ENCODE measurements around the gene MID1.

The MID1 gene

GRCh38 chrX:10549280-10549679 lies 71.1 kb downstream of the MID1 start:
- Mint-ChIP-seq H3K4me3 (no peak overlapping the region), H3K4me1 (no peaks in the 10 kb centered on the region), H3K36me3 (no peaks in the 10 kb centered on the region), H3K27ac (no peak overlapping the region), H3K9me3 (no peaks in the 10 kb centered on the region), H3K27me3 (no peaks in the 10 kb centered on the region)
- ATAC-seq (ENCODE audit: low read depth) = no peak
- DNase-seq (ENCODE audit: low spot score in 2 of 2) = no peak

GRCh38 chrX:10548688-10549087 lies 71.7 kb downstream of the MID1 start:
- no peak for DNase-seq (ENCODE audit: low spot score in 2 of 2)
- Mint-ChIP-seq H3K36me3 (no peaks in the 10 kb centered on the region), H3K27ac (no peak overlapping the region)

GRCh38 chrX:10545882-10546281 lies 74.5 kb downstream of the MID1 start:
- H3K27ac Mint-ChIP-seq = no peak overlapping the region
- H3K9me3 Mint-ChIP-seq = no peaks in the 10 kb centered on the region
- no peak for ATAC-seq (ENCODE audit: low read depth)

More at GRCh38 chrX:10548688-10549087, 71.7 kb downstream of the MID1 start:
- ATAC-seq (ENCODE audit: low read depth) = no peak
- Mint-ChIP-seq H3K4me3 (no peak overlapping the region), H3K9me3 (no peaks in the 10 kb centered on the region), H3K4me1 (no peaks in the 10 kb centered on the region), H3K27me3 (no peaks in the 10 kb centered on the region)

DNA sequence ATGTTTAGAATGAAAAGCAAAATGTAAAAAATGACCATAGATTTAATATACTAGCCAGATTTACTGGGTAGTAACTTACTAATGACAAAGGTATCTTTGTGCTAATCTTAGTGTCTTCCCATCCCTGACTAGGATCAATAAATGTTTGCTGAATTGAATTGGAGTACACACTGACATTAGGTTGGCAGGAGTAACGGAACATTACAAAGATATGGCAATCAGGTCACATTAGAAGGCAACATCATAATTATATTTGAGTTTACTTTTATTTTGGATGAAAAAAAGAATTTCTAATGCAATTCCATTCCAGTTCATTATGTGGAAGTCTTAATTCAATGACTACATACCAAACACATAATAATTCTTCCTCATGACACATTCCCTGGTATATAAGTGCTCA lies 77.8 kb downstream of the MID1 start:
- Mint-ChIP-seq H3K36me3 (no peaks in the 10 kb centered on the region), H3K4me3 (no peak overlapping the region), H3K4me1 (no peaks in the 10 kb centered on the region), H3K27ac (no peak overlapping the region), H3K27me3 (no peaks in the 10 kb centered on the region), H3K9me3 (no peaks in the 10 kb centered on the region)
- no peak for ATAC-seq (ENCODE audit: low read depth)
- DNase-seq (ENCODE audit: low spot score in 2 of 2) = no peak

More at GRCh38 chrX:10545882-10546281, 74.5 kb downstream of the MID1 start:
- H3K4me1 Mint-ChIP-seq = no peaks in the 10 kb centered on the region
- no peaks in the 10 kb centered on the region for H3K36me3 Mint-ChIP-seq
- H3K4me3 Mint-ChIP-seq = no peak overlapping the region
- no peak for DNase-seq (ENCODE audit: low spot score in 2 of 2)
- H3K27me3 Mint-ChIP-seq = no peaks in the 10 kb centered on the region

DNA sequence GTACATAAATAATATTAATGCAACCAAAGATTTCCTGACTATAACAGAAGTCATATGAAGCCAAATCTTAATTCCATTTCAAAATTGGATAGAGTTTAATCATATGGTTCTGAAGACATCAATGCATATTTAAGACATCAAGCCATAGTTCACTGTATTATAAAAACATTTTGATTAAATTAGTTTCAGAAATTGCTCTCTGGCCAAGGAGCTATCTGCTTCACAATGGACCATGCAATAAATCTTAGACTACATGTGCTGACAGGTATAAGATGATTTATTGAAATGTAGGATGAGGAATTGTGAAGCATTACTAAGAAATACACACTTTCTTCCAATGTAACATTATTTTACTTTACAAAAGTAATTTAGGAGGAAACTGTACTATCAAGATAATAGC lies 81.6 kb downstream of the MID1 start:
- Mint-ChIP-seq H3K27me3 (no peaks in the 10 kb centered on the region), H3K9me3 (no peaks in the 10 kb centered on the region), H3K27ac (no peak overlapping the region), H3K36me3 (no peaks in the 10 kb centered on the region), H3K4me1 (no peaks in the 10 kb centered on the region), H3K4me3 (no peak overlapping the region)
- ATAC-seq (ENCODE audit: low read depth) (no peak), DNase-seq (ENCODE audit: low spot score in 2 of 2) (no peak)

GRCh38 chrX:10537308-10537707 lies 83.1 kb downstream of the MID1 start:
- Mint-ChIP-seq H3K27ac (no peak overlapping the region), H3K27me3 (no peaks in the 10 kb centered on the region), H3K36me3 (no peaks in the 10 kb centered on the region), H3K4me3 (no peak overlapping the region), H3K4me1 (no peaks in the 10 kb centered on the region), H3K9me3 (no peaks in the 10 kb centered on the region)
- DNase-seq (ENCODE audit: low spot score in 2 of 2) (no peak), ATAC-seq (ENCODE audit: low read depth) (no peak)

- no peak overlapping the region for H3K4me3 Mint-ChIP-seq
- no peaks in the 10 kb centered on the region for H3K36me3 Mint-ChIP-seq
- ATAC-seq (ENCODE audit: low read depth) (no peak), DNase-seq (ENCODE audit: low spot score in 2 of 2) (no peak)
- no peak overlapping the region for H3K27ac Mint-ChIP-seq
- no peaks in the 10 kb centered on the region for H3K4me1 Mint-ChIP-seq
- no peaks in the 10 kb centered on the region for H3K27me3 Mint-ChIP-seq
- no peaks in the 10 kb centered on the region for H3K9me3 Mint-ChIP-seq
Observed at GRCh38 chrX:10536744-10537143, 83.6 kb downstream of the MID1 start.

DNA sequence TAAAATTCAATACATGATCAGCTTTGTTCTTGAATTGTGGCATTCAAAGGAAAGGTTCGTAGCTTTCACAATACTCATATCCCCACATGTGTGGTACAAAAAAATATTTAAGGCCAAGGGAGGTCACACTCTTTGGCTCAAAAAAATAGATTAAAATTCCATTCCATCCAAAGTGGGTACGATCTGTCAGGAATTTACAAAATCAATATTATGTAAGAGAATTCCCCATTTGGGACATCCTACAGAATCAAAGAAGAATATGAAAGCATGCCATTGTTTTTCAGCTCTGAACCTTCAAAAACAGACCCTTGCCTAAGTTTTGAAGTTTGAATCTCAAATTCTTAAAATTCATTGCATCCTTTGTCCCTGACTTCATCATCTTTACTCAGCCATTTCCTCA lies 85.8 kb downstream of the MID1 start:
- Mint-ChIP-seq H3K27me3 (no peaks in the 10 kb centered on the region), H3K4me1 (no peaks in the 10 kb centered on the region), H3K4me3 (no peak overlapping the region), H3K9me3 (no peaks in the 10 kb centered on the region), H3K36me3 (no peaks in the 10 kb centered on the region), H3K27ac (no peak overlapping the region)
- no peak for DNase-seq (ENCODE audit: low spot score in 2 of 2)
- no peak for ATAC-seq (ENCODE audit: low read depth)

DNA sequence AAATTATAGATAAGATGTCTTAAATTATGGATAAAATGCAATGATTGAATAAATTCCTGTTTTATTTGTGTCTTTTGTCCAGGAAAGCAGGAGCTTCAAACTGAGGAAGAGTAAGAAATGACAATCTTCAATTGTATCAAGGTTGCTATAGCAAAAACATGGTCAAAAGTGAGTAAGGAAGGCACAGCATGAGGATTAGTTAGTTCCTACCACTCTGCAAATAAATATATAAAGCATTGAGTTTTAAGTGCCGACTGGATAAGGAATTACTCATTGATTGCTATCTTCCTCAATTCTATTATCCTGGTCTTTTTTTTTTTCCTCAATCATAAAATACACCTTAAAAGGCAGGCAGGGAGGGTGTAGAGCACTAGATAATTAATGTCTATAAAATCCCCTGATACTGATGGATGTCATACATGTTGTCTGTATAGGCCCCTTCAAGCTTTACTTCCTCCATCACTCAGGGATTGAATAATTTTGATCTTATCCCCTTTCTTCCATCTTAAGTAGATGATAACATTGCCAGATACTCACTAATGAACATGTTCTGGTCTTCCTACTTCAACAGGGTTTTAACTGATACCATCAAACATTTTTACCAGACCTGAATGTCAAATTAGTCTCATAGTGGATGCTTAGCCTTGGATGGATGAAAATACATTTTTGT lies 86.6 kb downstream of the MID1 start:
- Mint-ChIP-seq H3K36me3 (no peaks in the 10 kb centered on the region), H3K9me3 (no peaks in the 10 kb centered on the region), H3K4me3 (no peak overlapping the region), H3K27me3 (peaks cover 2% of the 10 kb centered on the region), H3K4me1 (no peaks in the 10 kb centered on the region), H3K27ac (no peak overlapping the region)
- no peak for DNase-seq (ENCODE audit: low spot score in 2 of 2)
- no peak for ATAC-seq (ENCODE audit: low read depth)

GRCh38 chrX:10531927-10532326 lies 88.5 kb downstream of the MID1 start:
- Mint-ChIP-seq H3K9me3 (no peaks in the 10 kb centered on the region), H3K27ac (no peak overlapping the region)
- no peak for DNase-seq (ENCODE audit: low spot score in 2 of 2)

DNA sequence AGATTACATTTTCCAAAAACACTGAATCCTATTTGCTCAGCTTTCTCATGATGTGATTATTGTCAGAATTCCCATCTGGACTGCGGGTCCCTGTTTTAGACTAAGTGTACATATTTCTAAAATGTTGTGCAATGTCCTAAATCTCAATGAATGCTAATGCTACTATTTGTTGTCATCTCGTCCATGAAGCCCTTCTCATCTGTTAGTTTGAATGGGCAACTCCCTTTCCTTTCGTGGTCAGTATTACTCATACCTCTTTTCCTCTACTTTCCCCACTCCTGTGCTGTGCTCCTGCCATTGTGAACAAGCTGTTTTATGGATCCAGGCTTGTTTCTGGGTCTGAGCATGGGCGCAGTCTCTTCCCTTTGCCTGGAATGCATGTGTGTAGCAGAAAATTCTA lies 91.0 kb downstream of the MID1 start:
- Mint-ChIP-seq H3K4me3 (no peak overlapping the region), H3K27ac (no peak overlapping the region), H3K9me3 (no peaks in the 10 kb centered on the region), H3K27me3 (peaks cover 8% of the 10 kb centered on the region), H3K36me3 (no peaks in the 10 kb centered on the region), H3K4me1 (no peaks in the 10 kb centered on the region)
- DNase-seq (ENCODE audit: low spot score in 2 of 2) (no peak), ATAC-seq (ENCODE audit: low read depth) (no peak)

More at GRCh38 chrX:10531927-10532326, 88.5 kb downstream of the MID1 start:
- H3K4me3 Mint-ChIP-seq = no peak overlapping the region
- H3K36me3 Mint-ChIP-seq = no peaks in the 10 kb centered on the region
- no peaks in the 10 kb centered on the region for H3K4me1 Mint-ChIP-seq
- H3K27me3 Mint-ChIP-seq = peaks cover 5% of the 10 kb centered on the region
- ATAC-seq (ENCODE audit: low read depth) = no peak

DNA sequence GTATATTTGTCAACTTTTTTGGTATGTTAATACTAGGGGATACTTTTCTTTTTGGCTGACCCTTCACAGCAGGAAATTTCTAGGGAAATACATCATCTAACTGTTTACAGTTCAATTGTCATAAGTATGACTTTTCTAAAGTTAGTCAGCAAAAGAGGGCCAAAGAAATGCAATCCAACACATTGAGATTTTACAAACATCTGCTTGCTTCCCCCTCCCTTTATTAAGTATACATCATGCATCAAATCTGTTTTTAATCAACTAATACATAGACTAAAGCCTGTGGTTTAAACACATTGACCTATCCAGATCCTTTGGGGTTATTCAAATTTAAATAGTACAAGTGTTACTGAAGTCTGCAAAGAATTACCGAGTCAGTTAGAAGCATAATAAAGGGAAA lies 93.9 kb downstream of the MID1 start:
- Mint-ChIP-seq H3K27ac (no peak overlapping the region), H3K4me1 (no peaks in the 10 kb centered on the region), H3K36me3 (no peaks in the 10 kb centered on the region), H3K4me3 (no peak overlapping the region), H3K27me3 (peaks cover 8% of the 10 kb centered on the region), H3K9me3 (no peaks in the 10 kb centered on the region)
- DNase-seq (ENCODE audit: low spot score in 2 of 2) (no peak), ATAC-seq (ENCODE audit: low read depth) (no peak)

DNA sequence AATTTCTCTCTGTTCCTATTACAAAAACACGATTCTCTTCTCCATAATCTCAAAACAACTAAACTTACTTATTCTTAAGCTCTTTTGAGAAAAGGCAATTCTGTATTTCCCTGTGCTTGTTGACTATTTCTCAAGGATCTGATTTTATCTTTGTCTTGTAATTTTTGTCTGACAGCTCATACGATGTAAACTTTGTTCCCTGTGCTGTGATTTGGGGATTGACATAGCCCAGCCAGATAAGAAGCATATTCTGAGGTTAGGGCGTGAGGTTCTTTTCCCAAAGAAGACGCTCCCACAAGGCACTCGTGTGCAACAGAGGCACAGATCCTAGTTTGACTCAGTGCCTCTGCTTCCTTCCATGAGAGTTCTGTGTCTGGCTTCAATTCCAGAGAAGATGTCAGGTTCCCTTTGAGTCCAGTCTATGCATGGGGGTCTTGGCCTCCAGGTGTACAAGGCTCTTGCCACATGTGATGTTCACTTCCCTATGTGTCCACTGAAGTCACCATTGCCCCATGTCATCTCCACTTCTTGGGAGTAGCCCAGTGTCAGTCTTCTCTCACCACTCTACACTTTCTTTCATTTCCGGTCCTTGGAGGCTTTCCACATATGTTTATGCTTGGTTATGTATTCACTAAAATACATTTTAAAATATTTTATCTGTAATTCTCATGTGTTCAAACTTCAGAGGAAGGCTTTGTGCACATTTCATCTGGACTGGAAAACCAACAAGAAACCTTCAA lies 94.8 kb downstream of the MID1 start:
- no peak overlapping the region for H3K4me3 Mint-ChIP-seq
- peaks cover 9% of the 10 kb centered on the region for H3K27me3 Mint-ChIP-seq
- ATAC-seq (ENCODE audit: low read depth) (no peak), DNase-seq (ENCODE audit: low spot score in 2 of 2) (no peak)
- H3K4me1 Mint-ChIP-seq = no peaks in the 10 kb centered on the region
- H3K27ac Mint-ChIP-seq = no peak overlapping the region
- H3K36me3 Mint-ChIP-seq = no peaks in the 10 kb centered on the region
- no peaks in the 10 kb centered on the region for H3K9me3 Mint-ChIP-seq

- H3K4me3 Mint-ChIP-seq = no peak overlapping the region
- no peaks in the 10 kb centered on the region for H3K4me1 Mint-ChIP-seq
- H3K9me3 Mint-ChIP-seq = no peaks in the 10 kb centered on the region
- H3K36me3 Mint-ChIP-seq = no peaks in the 10 kb centered on the region
- ATAC-seq (ENCODE audit: low read depth) (no peak), DNase-seq (ENCODE audit: low spot score in 2 of 2) (no peak)
- peaks cover 9% of the 10 kb centered on the region for H3K27me3 Mint-ChIP-seq
- no peak overlapping the region for H3K27ac Mint-ChIP-seq
Observed at GRCh38 chrX:10524578-10524977, 95.8 kb downstream of the MID1 start.

DNA sequence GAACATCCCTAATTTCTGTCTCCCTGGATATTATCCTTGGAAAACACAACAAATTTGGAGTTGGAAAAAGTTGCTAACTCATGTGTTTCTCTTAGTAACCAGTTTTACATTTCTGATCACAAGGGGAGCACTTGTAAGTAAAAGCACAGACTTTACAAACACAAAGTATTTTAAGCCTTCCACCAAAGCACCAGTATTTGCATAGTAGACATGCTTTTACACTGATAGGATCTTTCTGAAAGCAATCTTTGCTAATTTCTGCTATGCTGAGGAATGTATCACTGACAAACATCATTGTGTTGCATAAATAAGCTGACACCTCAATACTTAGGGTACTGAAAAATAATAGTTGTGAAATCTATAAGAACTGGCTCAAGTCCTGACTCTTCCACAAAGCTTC lies 100.6 kb downstream of the MID1 start:
- Mint-ChIP-seq H3K27ac (no peak overlapping the region), H3K4me3 (no peak overlapping the region), H3K27me3 (peaks cover 4% of the 10 kb centered on the region), H3K9me3 (no peaks in the 10 kb centered on the region), H3K36me3 (no peaks in the 10 kb centered on the region), H3K4me1 (no peaks in the 10 kb centered on the region)
- no peak for DNase-seq (ENCODE audit: low spot score in 2 of 2)
- ATAC-seq (ENCODE audit: low read depth) = no peak

Measured in memory B cell (primary cell).